Panc1 (cell line): ENCODE data around the gene RABGAP1L.

ENCODE experiments used
- CTCF ChIP-seq: fragments of 450-650 bp; IDR thresholded peaks from 2 replicates; pipeline ENCODE4 v1.5.1; 2017; ENCODE audit warnings: mild to moderate bottlenecking
- POLR2AphosphoS5 ChIP-seq: IDR thresholded peaks from 2 replicates; pipeline ENCODE4 v1.6.1; 2012; ENCODE audit warnings: mild to moderate bottlenecking, low read depth, low read length, moderate library complexity
- REST ChIP-seq, 2 experiments: IDR thresholded peaks; 2 replicates each; pipeline ENCODE4 v1.6.1; 2011 to 2012; ENCODE audit warnings: low read depth in 2 of 2, control low read depth in 1 of 2, low read length in 1 of 2, mild to moderate bottlenecking in 1 of 2, moderate library complexity in 1 of 2; ENCODE audit not compliant: insufficient read depth in 1 of 2
- SIN3A ChIP-seq: IDR thresholded peaks from 2 replicates; pipeline ENCODE4 v1.6.1; 2012; ENCODE audit warnings: low read depth, mild to moderate bottlenecking, low read length, moderate library complexity, borderline replicate concordance; ENCODE audit not compliant: insufficient read depth
- TCF7L2 ChIP-seq: IDR thresholded peaks from 2 replicates; pipeline ENCODE4 v1.6.1; 2011; ENCODE audit warnings: mild to moderate bottlenecking, low read depth, low read length, inconsistent platforms

GRCh38 chr1:174465855-174466254, 306.5 kb downstream of the RABGAP1L start:
- TF ChIP-seq CTCF = no peak
- no peak for TF ChIP-seq SIN3A
- no peak for TF ChIP-seq REST (IDR thresholded peaks at IDR 0.05; ENCODE audit: insufficient read depth in 1 of 2, low read depth in 2 of 2, low read length in 1 of 2)
- TF ChIP-seq POLR2AphosphoS5 = no peak
- no peak for TF ChIP-seq TCF7L2
